H1 (cell line): ENCODE measurements around the gene GASK1B. TPM values are rescaled to one million over a fixed set of nuclear protein-coding genes. Genes with fewer than 3 reads are reported as not detected.

Source experiments
- CTCF ChIA-PET: fragments of 300-600 bp; sonication (Branson Sonifier 250); formaldehyde crosslinking; loops from one replicate; lab custom pipeline; 2021; ENCODE audit not compliant: partially characterized antibody; lab: Charles Lee
- POLR2A ChIA-PET: fragments of 300-600 bp; sonication (Branson Sonifier 250); formaldehyde crosslinking; loops from one replicate; lab custom pipeline; 2021; ENCODE audit warnings: inconsistent platforms; ENCODE audit not compliant: partially characterized antibody; lab: Charles Lee
- DNase-seq, 2 experiments: peaks; one replicate each; pipeline versions ENCODE4 v3.0.0 to v3.0.0-alpha.2; 2010 to 2022; ENCODE audit warnings: low spot score in 2 of 2, low read depth in 1 of 2, mixed read lengths in 1 of 2
- FAIRE-seq: peaks from 2 replicates; lab custom pipeline; 2011; peaks lifted over from hg19 to GRCh38; lab: Jason Lieb, UNC
- H2AFZ ChIP-seq: 2 replicates; pipeline ENCODE4 v1.8.1; 2012; ENCODE audit warnings: low read length, inconsistent platforms
- H2AK5ac ChIP-seq: 2 replicates; pipeline ENCODE4 v1.6.1; 2013; ENCODE audit warnings: low read depth, low read length
- H2BK120ac ChIP-seq: replicated peaks from 2 replicates; pipeline ENCODE3; 2013; ENCODE audit warnings: low read depth, low read length, inconsistent platforms
- H2BK12ac ChIP-seq: 2 replicates; pipeline ENCODE4 v1.6.1; 2013; ENCODE audit warnings: low read depth, low read length
- H2BK15ac ChIP-seq: 2 replicates; pipeline ENCODE4 v1.6.1; 2013; ENCODE audit warnings: low read length
- H2BK20ac ChIP-seq: 2 replicates; pipeline ENCODE4 v1.6.1; 2013; ENCODE audit warnings: low read length
- H2BK5ac ChIP-seq: 2 replicates; pipeline ENCODE4 v1.6.1; 2013; ENCODE audit warnings: low read depth, low read length
- H3K14ac ChIP-seq: 2 replicates; pipeline ENCODE4 v1.6.1; 2013; ENCODE audit warnings: inconsistent platforms; ENCODE audit not compliant: insufficient read length
- H3K18ac ChIP-seq: 2 replicates; pipeline ENCODE4 v1.6.1; 2013; ENCODE audit warnings: low read length; ENCODE audit errors: extremely low read depth
- H3K23ac ChIP-seq: 2 replicates; pipeline ENCODE4 v1.6.1; 2013; ENCODE audit warnings: inconsistent platforms; ENCODE audit not compliant: insufficient read length
- H3K23me2 ChIP-seq: 2 replicates; pipeline ENCODE4 v1.6.1; 2013; ENCODE audit warnings: low read depth, low read length
- H3K27ac ChIP-seq: 2 replicates; pipeline ENCODE4 v1.6.1; 2011; ENCODE audit warnings: low read depth, low read length, inconsistent platforms
- H3K27me3 ChIP-seq, 4 experiments: replicated peaks in 1 of 4; 1 replicate in 1 of 4; 2 replicates in 3 of 4; pipeline versions ENCODE4 v1.6.1 to v1.8.1; 2011 to 2013; ENCODE audit warnings: low read length in 3 of 4, mild to moderate bottlenecking in 3 of 4, inconsistent platforms in 2 of 4, mixed read lengths in 2 of 4, moderate library complexity in 1 of 4; ENCODE audit not compliant: control insufficient read depth in 3 of 4, insufficient read depth in 3 of 4; ENCODE audit errors: extremely low read depth in 1 of 4
- H3K36me3 ChIP-seq, 4 experiments: 2 replicates each; pipeline versions ENCODE4 v1.6.1 to v1.8.1; 2011 to 2013; ENCODE audit warnings: mild to moderate bottlenecking in 4 of 4, low read length in 3 of 4, moderate library complexity in 2 of 4, control low read depth in 1 of 4, inconsistent platforms in 1 of 4; ENCODE audit not compliant: insufficient read depth in 4 of 4, control insufficient read depth in 2 of 4
- H3K4ac ChIP-seq: replicated peaks from 2 replicates; pipeline ENCODE3; 2013; ENCODE audit warnings: low read length, low read depth, mixed read lengths, inconsistent platforms; ENCODE audit not compliant: insufficient read length
- H3K4me1 ChIP-seq, 4 experiments: replicated peaks in 1 of 4; 1 replicate in 1 of 4; 2 replicates in 3 of 4; pipeline versions ENCODE4 v1.6.1 to v1.8.1; 2011 to 2013; ENCODE audit warnings: low read length in 3 of 4, inconsistent platforms in 2 of 4, mixed read lengths in 1 of 4; ENCODE audit not compliant: insufficient read depth in 4 of 4, control insufficient read depth in 3 of 4
- H3K4me2 ChIP-seq, 2 experiments: 2 replicates each; pipeline versions ENCODE4 v1.6.1 to v1.8.1; 2011 to 2013; ENCODE audit warnings: low read depth in 2 of 2, low read length in 2 of 2, control low read depth in 1 of 2, inconsistent platforms in 1 of 2, mild to moderate bottlenecking in 1 of 2; ENCODE audit not compliant: insufficient read depth in 1 of 2
- H3K4me3 ChIP-seq, 4 experiments: fragments of 200-600, 300-600 bp in 1 of 4; sonication (generic), shearing (Covaris generic), sonication (Bioruptor Twin) in 1 of 4; 2 replicates each; pipeline versions ENCODE4 v1.5.1 to v1.8.1; 2011 to 2016; ENCODE audit warnings: low read length in 4 of 4, low read depth in 3 of 4, control low read depth in 2 of 4, inconsistent platforms in 2 of 4, mild to moderate bottlenecking in 2 of 4, mixed read lengths in 1 of 4, moderate library complexity in 1 of 4; ENCODE audit not compliant: insufficient read depth in 2 of 4; ENCODE audit errors: extremely low read depth in 1 of 4
- H3K56ac ChIP-seq: replicated peaks from 2 replicates; pipeline ENCODE3; 2013; ENCODE audit warnings: low read depth, mild to moderate bottlenecking, mixed read lengths, low read length, inconsistent platforms; ENCODE audit not compliant: insufficient read length
- H3K79me1 ChIP-seq: 2 replicates; pipeline ENCODE4 v1.6.1; 2013; ENCODE audit warnings: low read depth, low read length, control low read depth
- H3K79me2 ChIP-seq, 2 experiments: 2 replicates each; pipeline versions ENCODE4 v1.6.1 to v1.8.1; 2012 to 2013; ENCODE audit warnings: low read length in 2 of 2, mild to moderate bottlenecking in 2 of 2, inconsistent platforms in 1 of 2; ENCODE audit not compliant: insufficient read depth in 2 of 2, control insufficient read depth in 1 of 2
- H3K9ac ChIP-seq, 4 experiments: replicated peaks in 1 of 4; 1 replicate in 1 of 4; 2 replicates in 3 of 4; pipeline versions ENCODE4 v1.6.1 to v1.8.1; 2011 to 2013; ENCODE audit warnings: low read depth in 3 of 4, low read length in 3 of 4, control low read depth in 2 of 4, mild to moderate bottlenecking in 2 of 4, moderate library complexity in 2 of 4, inconsistent platforms in 1 of 4; ENCODE audit errors: extremely low read depth in 1 of 4
- H3K9me3 ChIP-seq, 2 experiments: 2 replicates each; pipeline versions ENCODE4 v1.6.1 to v1.8.1; 2012 to 2013; ENCODE audit warnings: mild to moderate bottlenecking in 2 of 2, moderate library complexity in 2 of 2, control low read depth in 1 of 2, inconsistent platforms in 1 of 2, low read depth in 1 of 2, low read length in 1 of 2, mixed read lengths in 1 of 2; ENCODE audit not compliant: insufficient read depth in 2 of 2
- H4K20me1 ChIP-seq, 2 experiments: replicated peaks in 1 of 2; 2 replicates each; pipeline versions ENCODE3 to v1.8.1; 2011 to 2013; ENCODE audit warnings: inconsistent platforms in 2 of 2, low read length in 2 of 2, mild to moderate bottlenecking in 1 of 2; ENCODE audit not compliant: insufficient read depth in 2 of 2, control insufficient read depth in 1 of 2
- H4K5ac ChIP-seq: 2 replicates; pipeline ENCODE4 v1.6.1; 2013; ENCODE audit warnings: low read length, low read depth, mixed read lengths, inconsistent platforms; ENCODE audit not compliant: insufficient read length
- H4K8ac ChIP-seq: 2 replicates; pipeline ENCODE4 v1.8.0; 2013; ENCODE audit warnings: mild to moderate bottlenecking, moderate library complexity, low read length, inconsistent platforms; ENCODE audit not compliant: insufficient read depth; ENCODE audit errors: extremely low read depth
- H4K91ac ChIP-seq: replicated peaks from 2 replicates; pipeline ENCODE3; 2013; ENCODE audit warnings: low read length, mixed read lengths, inconsistent platforms; ENCODE audit not compliant: insufficient read length
- BACH1 ChIP-seq: IDR thresholded peaks from 2 replicates; pipeline ENCODE4 v1.6.1; 2012; ENCODE audit warnings: low read length, improper control_type of control experiment
- EZH2 ChIP-seq: fragments of 200-600 bp; sonication (generic); IDR thresholded peaks from 2 replicates; pipeline ENCODE4 v1.7.1; 2012; ENCODE audit warnings: low read depth, mild to moderate bottlenecking, moderate library complexity, low read length, inconsistent platforms; ENCODE audit not compliant: severe bottlenecking
- GTF2F1 ChIP-seq: IDR thresholded peaks from 2 replicates; pipeline ENCODE4 v1.6.1; 2012; ENCODE audit warnings: low read depth, low read length, improper control_type of control experiment, borderline replicate concordance
- HDAC6 ChIP-seq: IDR thresholded peaks from one replicate; pipeline ENCODE4 v1.7.1; 2012; ENCODE audit warnings: low read depth, mild to moderate bottlenecking, inconsistent platforms, low read length, moderate library complexity
- KDM1A ChIP-seq: fragments of 200-600, 300-600 bp; sonication (generic); IDR thresholded peaks from 2 replicates; pipeline ENCODE4 v1.7.1; 2016; ENCODE audit warnings: mild to moderate bottlenecking, low read length, borderline replicate concordance
- RBBP5 ChIP-seq: IDR thresholded peaks from 2 replicates; pipeline ENCODE4 v1.7.1; 2012; ENCODE audit warnings: low read depth, mild to moderate bottlenecking, inconsistent platforms, low read length, moderate library complexity, borderline replicate concordance
- SRF ChIP-seq: IDR thresholded peaks from 2 replicates; pipeline ENCODE4 v1.6.1; 2011; ENCODE audit warnings: mild to moderate bottlenecking, low read depth, low read length, moderate library complexity
- TAF1 ChIP-seq: IDR thresholded peaks from 2 replicates; pipeline ENCODE4 v1.6.1; 2011; ENCODE audit warnings: mild to moderate bottlenecking, low read depth, low read length
- TBP ChIP-seq: IDR thresholded peaks from 2 replicates; pipeline ENCODE4 v1.6.1; 2011; ENCODE audit warnings: low read depth, low read length, improper control_type of control experiment
- WGBS, 2 experiments: shearing (Covaris generic) in 1 of 2; methylation state at CpG; one replicate each; pipeline versions ENCODE4 v1.1.6 to v1.1.7; 2013 to 2015; ENCODE audit warnings: low lambda C conversion rate in 2 of 2, mixed read lengths in 2 of 2, inconsistent platforms in 1 of 2, low coverage in 1 of 2, missing lambda C conversion rate in 1 of 2; ENCODE audit not compliant: insufficient replicate concordance in 2 of 2, insufficient coverage in 1 of 2, insufficient read length in 1 of 2; ENCODE audit errors: extremely low coverage in 1 of 2, missing lambda C conversion rate in 1 of 2; 5-methylcytosine and 5-hydroxymethylcytosine counted together
- polyA plus RNA-seq, 7 experiments: library from polyadenylated mRNA; depleted of rRNA in 3 of 7; stranded (reverse) in 5 of 7; unstranded in 2 of 7; fragments of >200 nt in 5 of 7; fragments of 200-250 nt in 2 of 7; gene quantifications; 1 replicate in 5 of 7; 2 replicates in 1 of 7; 4 replicates in 1 of 7; pipeline versions ENCODE4 v1.2.1 to v1.2.3, GENCODE V29; 2011 to 2013; ENCODE audit warnings: missing spikeins in 2 of 7, mixed read lengths in 2 of 7
- total RNA-seq: library from RNA; stranded (reverse); fragmentation: NEBNext Ultra II Directional; extraction: Animal tissue kit (Norgen Biotek cat#: 25700); gene quantifications from 2 replicates; pipeline ENCODE4 v1.2.1, GENCODE V29; 2021
- TF ChIP-seq, protein P1 (sequence below): IDR thresholded peaks from 2 replicates; pipeline ENCODE4 v1.6.1; 2011; ENCODE audit warnings: low read depth, mild to moderate bottlenecking, low read length; ENCODE audit not compliant: insufficient read depth
- TF ChIP-seq, protein P2 (sequence below), 3 experiments: IDR thresholded peaks; 1 replicate in 2 of 3; 2 replicates in 1 of 3; pipeline versions ENCODE4 v1.5.1 to v1.6.1; 2011; ENCODE audit warnings: low read length in 3 of 3, mild to moderate bottlenecking in 3 of 3, inconsistent platforms in 2 of 3, low read depth in 1 of 3, moderate library complexity in 1 of 3; ENCODE audit not compliant: insufficient read depth in 1 of 3; ENCODE audit errors: control extremely low read depth in 1 of 3

The GASK1B gene
- total and polyA plus RNA-seq, 2 of the 8 experiments (the other 6 are each of a cell fraction or from before 2014, with no cell fraction given): not detected

DNA sequence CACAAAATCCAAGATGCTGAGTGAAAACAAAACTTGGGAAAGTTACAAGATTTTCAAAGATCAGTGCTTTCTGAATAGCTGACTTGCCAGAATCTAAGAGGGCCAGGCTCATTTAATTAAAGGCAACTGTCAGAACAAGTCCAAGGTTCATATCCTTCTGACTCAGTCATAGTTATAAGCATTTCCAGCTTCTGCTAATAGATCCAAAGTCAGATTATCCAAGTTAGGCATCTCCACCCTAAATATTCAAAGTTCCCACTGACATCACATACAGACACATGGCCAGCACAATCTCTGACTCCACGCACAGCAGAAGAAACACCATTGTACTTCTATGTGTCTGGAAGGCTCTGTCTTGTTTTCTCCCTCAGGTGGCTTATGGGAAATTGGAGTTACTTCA lies 41.8 kb downstream of the GASK1B start:
- Histone ChIP-seq H4K20me1 (no peaks in the 10 kb centered on the region), H2AFZ (no peak overlapping the region), H3K56ac (no peak overlapping the region), H3K14ac (no peak overlapping the region), H3K23me2 (no peaks in the 10 kb centered on the region), H3K36me3 (no peaks in the 10 kb centered on the region), H2BK120ac (no peak overlapping the region), H3K27ac (no peak overlapping the region), H3K18ac (no peak overlapping the region), H4K91ac (no peak overlapping the region), H4K5ac (no peak overlapping the region), H3K9me3 (no peaks in the 10 kb centered on the region), H3K23ac (no peak overlapping the region), H4K8ac (no peak overlapping the region), H3K79me1 (no peaks in the 10 kb centered on the region), H3K4me1 (no peaks in the 10 kb centered on the region), H2BK5ac (no peak overlapping the region), H2BK12ac (no peak overlapping the region), H2AK5ac (no peak overlapping the region), H3K27me3 (no peaks in the 10 kb centered on the region; a peak in 1 of 7 replicates), H3K4me2 (no peak overlapping the region), H2BK15ac (no peak overlapping the region), H3K9ac (no peak overlapping the region), H3K4ac (no peak overlapping the region), H3K4me3 (no peak overlapping the region), H2BK20ac (no peak overlapping the region), H3K79me2 (no peaks in the 10 kb centered on the region)
- WGBS, 2 experiments: 96% methylated on average over 1 of the region's 1 CpG; no CpG with 5 or more reads in 1 of the 2 experiments
- ChIA-PET POLR2A (no interaction called here), CTCF (interaction anchor here (1.6 kb wide), 1 partner anchor 40 kb away, joined by 6 read pairs; no protein-coding TSS in a partner anchor)
- no peak for FAIRE-seq
- no peak for DNase-seq
- TF ChIP-seq, protein P1, sequence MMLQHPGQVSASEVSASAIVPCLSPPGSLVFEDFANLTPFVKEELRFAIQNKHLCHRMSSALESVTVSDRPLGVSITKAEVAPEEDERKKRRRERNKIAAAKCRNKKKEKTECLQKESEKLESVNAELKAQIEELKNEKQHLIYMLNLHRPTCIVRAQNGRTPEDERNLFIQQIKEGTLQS: no peak
- TF ChIP-seq HDAC6: no peak
- TF ChIP-seq, protein P2, sequence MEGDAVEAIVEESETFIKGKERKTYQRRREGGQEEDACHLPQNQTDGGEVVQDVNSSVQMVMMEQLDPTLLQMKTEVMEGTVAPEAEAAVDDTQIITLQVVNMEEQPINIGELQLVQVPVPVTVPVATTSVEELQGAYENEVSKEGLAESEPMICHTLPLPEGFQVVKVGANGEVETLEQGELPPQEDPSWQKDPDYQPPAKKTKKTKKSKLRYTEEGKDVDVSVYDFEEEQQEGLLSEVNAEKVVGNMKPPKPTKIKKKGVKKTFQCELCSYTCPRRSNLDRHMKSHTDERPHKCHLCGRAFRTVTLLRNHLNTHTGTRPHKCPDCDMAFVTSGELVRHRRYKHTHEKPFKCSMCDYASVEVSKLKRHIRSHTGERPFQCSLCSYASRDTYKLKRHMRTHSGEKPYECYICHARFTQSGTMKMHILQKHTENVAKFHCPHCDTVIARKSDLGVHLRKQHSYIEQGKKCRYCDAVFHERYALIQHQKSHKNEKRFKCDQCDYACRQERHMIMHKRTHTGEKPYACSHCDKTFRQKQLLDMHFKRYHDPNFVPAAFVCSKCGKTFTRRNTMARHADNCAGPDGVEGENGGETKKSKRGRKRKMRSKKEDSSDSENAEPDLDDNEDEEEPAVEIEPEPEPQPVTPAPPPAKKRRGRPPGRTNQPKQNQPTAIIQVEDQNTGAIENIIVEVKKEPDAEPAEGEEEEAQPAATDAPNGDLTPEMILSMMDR (IDR thresholded peaks at IDR 0.05; ENCODE audit: control extremely low read depth in 1 of 3, insufficient read depth in 1 of 3, low read depth in 1 of 3, low read length in 3 of 3): no peak
- no peak for TF ChIP-seq BACH1
- TF ChIP-seq EZH2: no peak
- TF ChIP-seq TAF1: no peak
- no peak for TF ChIP-seq SRF
- no peak for TF ChIP-seq TBP
- no peak for TF ChIP-seq RBBP5
- no peak for TF ChIP-seq KDM1A
- no peak for TF ChIP-seq GTF2F1
